Activated naive CD8-positive, alpha-beta T cell treated with anti-CD3 and anti-CD28 coated beads, Interleukin-2, amount 50 U/mL, for 16 hours (primary cell): ENCODE results near the gene STRBP.

ENCODE experiments used
- DNase-seq: peaks from one replicate; pipeline ENCODE4 v3.0.0-alpha.2; 2020; ENCODE audit warnings: low read depth, low spot score

Gene STRBP

GRCh38 chr9:123099548-123099947 is 168.8 kb downstream of the STRBP start:
- DNase-seq, result no peak

DNA sequence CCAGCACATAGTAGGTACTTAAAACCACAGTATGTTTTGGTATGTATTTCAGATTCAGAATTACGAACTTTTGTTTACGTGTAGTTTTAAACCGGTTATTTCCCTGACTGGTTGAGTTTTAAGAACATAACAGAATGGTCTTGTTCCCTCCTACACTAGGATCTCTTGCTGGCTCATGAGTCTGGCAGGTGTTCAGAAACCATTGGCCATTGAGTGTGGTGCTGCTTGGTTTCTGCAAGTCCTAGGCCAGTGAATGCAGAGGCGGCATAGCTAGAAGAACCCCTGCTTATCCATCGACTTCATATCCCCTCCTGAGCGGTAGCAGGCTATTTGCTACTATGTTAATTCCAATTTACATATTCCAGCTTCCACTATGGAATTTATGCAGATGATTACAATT is 169.3 kb downstream of the STRBP start:
- DNase-seq, result no peak

GRCh38 chr9:123098096-123098459 is 170.3 kb downstream of the STRBP start:
- DNase-seq, result no peak

DNA sequence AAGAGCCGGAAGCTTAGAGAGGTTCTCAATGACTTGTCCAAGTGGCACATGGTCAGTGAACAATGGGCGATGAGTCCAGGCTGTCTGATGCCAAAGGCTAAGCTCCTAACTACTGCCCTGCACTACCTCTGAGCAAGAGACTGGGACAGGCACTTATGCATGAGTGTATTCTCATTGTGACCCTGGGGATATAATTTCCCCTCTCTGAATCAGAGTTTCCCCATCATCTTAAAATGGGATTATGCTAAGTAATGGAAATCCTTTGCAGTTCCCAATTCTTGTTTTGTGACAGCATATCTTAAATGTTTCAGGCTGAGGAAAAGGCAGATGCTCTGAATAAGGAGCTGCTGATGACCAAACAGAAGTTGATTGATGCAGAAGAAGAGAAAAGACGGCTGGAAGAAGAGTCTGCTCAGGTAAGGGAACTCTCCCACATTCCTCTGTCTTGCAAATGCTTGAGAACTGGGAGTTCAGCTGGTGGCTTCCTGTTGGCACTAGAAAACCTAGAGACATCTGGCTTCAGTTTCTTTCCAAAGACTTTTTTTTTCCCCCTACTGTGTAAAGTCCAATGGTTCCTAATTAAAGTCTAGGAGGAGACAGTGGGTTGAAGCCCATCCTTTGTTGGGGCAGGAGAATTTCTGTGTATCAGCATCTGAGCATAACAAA is 170.8 kb downstream of the STRBP start:
- no peak for DNase-seq

GRCh38 chr9:123096987-123097386 is 171.4 kb downstream of the STRBP start:
- DNase-seq, result no peak

DNA sequence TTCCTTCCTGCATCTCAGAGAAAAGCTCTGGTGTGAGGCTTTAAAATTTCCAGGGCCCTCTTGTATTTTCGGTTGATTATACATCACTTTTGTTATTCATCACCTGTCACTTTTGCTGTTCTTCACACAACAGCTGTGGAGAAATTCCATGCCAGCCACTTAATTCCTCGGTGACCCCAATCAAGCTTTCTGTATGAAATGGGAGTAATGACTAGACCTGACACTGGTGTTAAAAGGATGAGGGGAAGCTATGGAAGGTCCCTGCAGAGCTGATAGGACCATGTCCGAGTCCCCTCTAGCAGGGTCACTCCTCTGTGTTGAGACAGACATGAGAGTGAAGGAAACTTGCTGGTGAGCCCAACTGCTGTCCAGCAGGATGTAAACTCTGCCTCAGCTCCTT is 175.2 kb downstream of the STRBP start:
- no peak for DNase-seq

DNA sequence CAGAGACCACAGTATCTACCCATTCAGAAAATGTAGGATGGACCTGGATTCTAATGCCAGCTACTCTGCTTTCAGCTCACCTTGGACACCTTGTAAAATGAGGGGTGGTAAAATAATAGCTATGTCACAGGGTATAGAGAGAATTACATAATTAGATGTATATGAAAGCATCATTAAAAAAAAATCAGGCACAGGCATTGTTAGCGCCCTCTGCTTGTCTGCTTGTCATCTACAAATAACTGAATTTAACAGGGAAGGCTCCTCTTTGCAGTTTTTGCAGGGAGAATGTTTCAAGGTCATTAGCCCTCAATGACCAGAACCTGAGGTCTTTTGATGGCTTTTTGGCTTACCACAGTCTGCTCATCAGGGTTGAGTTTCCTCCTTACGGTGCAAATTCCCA is 176.9 kb downstream of the STRBP start:
- no peak for DNase-seq

GRCh38 chr9:123090956-123091355 is 177.4 kb downstream of the STRBP start:
- DNase-seq, result no peak

GRCh38 chr9:123090198-123090896 is 178.0 kb downstream of the STRBP start:
- no peak for DNase-seq

GRCh38 chr9:123089790-123090189 is 178.6 kb downstream of the STRBP start:
- DNase-seq, result no peak

DNA sequence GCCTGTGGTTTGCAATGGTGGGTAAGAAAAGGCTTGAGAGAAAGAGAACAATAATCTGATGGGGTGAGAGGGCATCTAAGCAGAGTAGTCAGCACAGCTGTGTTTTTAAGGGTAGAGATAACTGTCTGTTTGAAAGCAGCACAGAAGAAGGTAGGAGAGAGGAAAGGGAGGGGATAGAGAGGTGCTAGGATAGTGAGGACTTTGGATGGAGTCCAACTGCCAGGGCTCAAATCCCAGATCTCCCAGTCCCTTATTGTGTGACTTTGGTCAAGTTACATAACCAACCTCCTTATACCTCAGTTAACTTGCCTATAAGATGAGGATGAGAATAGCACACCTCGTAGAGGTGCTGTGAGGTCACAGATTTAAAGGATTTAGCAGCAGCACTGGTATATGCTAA is 179.3 kb downstream of the STRBP start:
- DNase-seq, result no peak

- DNase-seq, result no peak
Observed at GRCh38 chr9:123087359-123087888, 181.0 kb downstream of the STRBP start.

- DNase-seq, result no peak
Observed at GRCh38 chr9:123085916-123086315, 182.5 kb downstream of the STRBP start.

- DNase-seq, result no peak
Observed at GRCh38 chr9:123084256-123084655, 184.1 kb downstream of the STRBP start.

DNA sequence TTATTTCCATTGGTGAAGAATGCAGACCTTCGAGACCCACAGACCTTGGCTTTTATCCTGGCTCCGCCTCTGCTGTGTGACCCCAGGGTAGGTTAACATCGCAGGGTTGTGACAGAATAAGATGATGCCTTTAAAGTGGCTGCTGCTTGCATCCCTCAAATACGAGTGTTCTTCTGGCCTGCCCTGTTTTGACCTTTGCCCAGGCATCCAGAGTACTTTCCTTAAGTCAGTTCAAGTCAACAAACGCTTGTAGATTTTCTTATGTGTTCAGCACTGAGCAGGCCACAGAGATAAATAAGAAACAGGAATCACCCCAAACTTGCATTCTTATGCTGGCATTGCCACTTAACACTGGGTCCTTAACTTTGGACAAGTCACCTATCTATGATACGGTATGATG is 184.7 kb downstream of the STRBP start:
- no peak for DNase-seq

DNA sequence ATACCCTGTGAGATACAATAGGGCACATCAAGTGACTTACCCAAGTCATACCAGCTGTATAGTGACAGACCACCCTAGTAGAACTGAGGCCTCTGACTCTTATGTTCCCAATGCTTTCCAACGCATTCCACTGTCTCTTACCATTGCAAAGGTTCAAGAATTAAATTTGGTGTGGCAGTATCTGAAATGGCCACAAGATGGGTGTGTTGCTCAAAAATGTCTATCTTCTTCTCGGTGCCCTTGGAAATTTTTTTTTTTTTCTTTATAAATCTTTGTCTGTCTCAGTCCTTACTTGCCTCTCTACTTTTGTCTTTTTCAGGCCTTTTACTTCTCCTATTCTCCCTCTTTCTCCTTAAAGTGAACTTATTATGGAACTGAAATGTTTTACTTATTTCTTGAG is 186.6 kb downstream of the STRBP start:
- DNase-seq, result no peak

DNA sequence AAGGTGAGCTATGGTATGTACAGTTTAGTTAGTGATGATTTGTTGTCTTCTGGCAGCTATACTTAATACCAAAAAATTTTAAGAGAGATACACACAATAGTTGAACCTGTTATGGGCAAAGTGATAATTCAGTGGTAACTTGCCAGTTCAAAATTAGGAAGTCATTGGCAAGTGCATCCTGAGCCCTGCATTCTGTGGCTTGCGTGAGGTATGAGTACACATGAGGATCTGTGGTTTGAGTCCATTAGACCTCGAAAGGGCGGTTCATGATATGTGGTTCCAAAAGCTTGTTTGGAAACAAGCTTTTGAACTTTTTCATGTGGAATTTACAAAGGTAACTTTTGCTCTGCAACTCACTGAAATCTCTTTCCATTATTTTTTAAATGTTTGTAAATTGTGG is 187.9 kb downstream of the STRBP start:
- DNase-seq, result no peak

DNA sequence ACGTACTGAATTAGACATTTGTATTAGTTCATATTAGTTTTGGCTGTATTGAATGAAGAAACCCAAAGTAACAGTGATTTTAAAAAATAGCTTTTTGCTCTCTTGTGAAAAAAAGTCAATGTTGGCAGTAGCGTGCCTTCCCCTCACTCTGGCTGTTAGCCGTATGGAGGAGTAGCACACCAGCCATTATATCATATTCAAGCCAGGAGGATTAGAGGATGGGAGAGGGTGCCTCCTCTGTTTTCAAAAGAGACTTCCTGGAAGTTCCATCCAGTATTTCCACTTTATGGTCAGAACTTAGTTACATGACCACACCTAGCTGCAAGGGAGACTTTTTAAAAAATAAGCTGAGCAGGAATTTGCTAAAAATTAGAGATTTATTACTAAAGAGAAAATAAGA is 193.8 kb downstream of the STRBP start:
- no peak for DNase-seq

DNA sequence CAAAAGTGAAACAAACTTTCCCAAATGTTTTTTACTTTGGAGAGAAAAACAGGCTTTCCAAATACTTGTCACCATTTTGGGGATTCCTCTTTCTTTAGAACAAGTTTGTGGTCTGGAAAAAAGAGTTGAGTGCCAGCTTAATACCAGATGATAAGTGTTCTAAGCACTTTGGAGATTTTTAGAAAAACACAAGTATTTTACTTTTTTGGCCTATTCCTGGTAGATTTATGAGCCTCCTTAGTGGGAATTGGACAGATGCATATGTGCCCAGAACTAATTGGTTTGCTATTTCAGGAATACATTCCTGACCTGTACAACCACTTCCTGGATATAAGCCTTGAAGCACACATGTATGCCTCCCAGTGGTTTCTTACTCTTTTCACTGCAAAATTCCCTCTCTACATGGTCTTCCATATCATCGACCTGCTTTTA is 194.4 kb downstream of the STRBP start:
- DNase-seq, result no peak

GRCh38 chr9:123073441-123073840 is 194.9 kb downstream of the STRBP start:
- DNase-seq, result no peak

DNA sequence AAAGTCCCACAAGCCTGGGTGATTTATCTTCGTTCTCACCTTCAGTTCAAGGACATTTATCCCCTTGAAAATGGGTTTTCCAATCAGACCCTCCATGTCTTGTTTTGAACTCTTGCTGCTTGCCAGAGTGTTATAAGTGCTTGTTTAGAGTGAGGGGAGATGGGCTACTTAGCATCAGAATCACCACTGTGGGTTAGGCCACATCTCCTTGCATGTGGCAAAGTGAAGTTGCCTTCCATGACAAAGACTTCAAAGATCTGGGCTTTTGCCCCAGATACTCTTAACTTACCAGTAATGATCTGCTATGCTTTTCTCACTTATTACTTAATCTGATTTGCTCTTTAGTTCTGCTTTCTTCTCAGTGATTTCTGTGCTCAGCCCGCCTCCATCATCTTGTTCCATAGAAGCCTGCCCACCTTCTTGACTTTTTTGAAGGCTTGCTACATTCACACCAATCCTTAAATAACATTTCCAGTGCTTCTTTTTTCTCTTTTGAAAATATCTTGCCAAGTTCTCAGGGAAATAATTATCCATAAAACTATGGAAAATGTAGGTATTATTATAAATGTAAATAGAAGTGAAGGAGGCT is 195.9 kb downstream of the STRBP start:
- DNase-seq, result no peak
